A549 (cell line): ENCODE results near the gene PAEP.

Experiments
- CBX2 ChIP-seq: fragments of 200-600 bp; sonication (generic); IDR thresholded peaks from 2 replicates; pipeline ENCODE4 v1.6.1; 2016; ENCODE audit warnings: low read depth, mild to moderate bottlenecking, borderline replicate concordance
- CTCF ChIP-seq: fragments of >200 bp; sonication (Bioruptor Twin); formaldehyde crosslinking; IDR thresholded peaks from 3 replicates; pipeline ENCODE4 v1.5.1; 2016
- E2F6 ChIP-seq: IDR thresholded peaks from 2 replicates; pipeline ENCODE4 v1.6.1; 2012; ENCODE audit warnings: low read depth, borderline replicate concordance
- ELK1 ChIP-seq: fragments of 150-350 bp; IDR thresholded peaks from 2 replicates; pipeline ENCODE4 v1.6.1; 2014; ENCODE audit warnings: low read depth, mild to moderate bottlenecking, low read length
- EP300 ChIP-seq, 2 experiments: fragments of >200 bp; sonication (Bioruptor Twin); formaldehyde crosslinking; IDR thresholded peaks; 2 replicates in 1 of 2; 3 replicates in 1 of 2; pipeline ENCODE4 v1.6.1; 2016 to 2017
- KDM5A ChIP-seq: fragments of 200-600 bp; sonication (generic); IDR thresholded peaks from 2 replicates; pipeline ENCODE4 v1.6.1; 2016; ENCODE audit warnings: antibody characterized with exemption, mild to moderate bottlenecking
- MYC ChIP-seq: IDR thresholded peaks from 2 replicates; pipeline ENCODE4 v1.6.1; 2012; ENCODE audit warnings: mild to moderate bottlenecking, inconsistent platforms, low read length, improper control_type of control experiment, borderline replicate concordance
- POLR2A ChIP-seq: IDR thresholded peaks from 2 replicates; pipeline ENCODE4 v1.6.1; 2012; ENCODE audit warnings: mild to moderate bottlenecking, low read length
- POLR2AphosphoS2 ChIP-seq: conservative IDR thresholded peaks from 2 replicates; pipeline ENCODE4 v1.6.1; 2012; ENCODE audit warnings: low read length, improper control_type of control experiment, inconsistent platforms
- RAD21 ChIP-seq, 2 experiments: fragments of >200 bp in 1 of 2; sonication (Bioruptor Twin) in 1 of 2; formaldehyde crosslinking in 1 of 2; IDR thresholded peaks in 1 of 2; conservative IDR thresholded peaks in 1 of 2; 2 replicates in 1 of 2; 3 replicates in 1 of 2; pipeline ENCODE4 v1.6.1; 2012 to 2018; ENCODE audit warnings: inconsistent platforms in 1 of 2
- RCOR1 ChIP-seq: fragments of 150-350 bp; IDR thresholded peaks from 2 replicates; pipeline ENCODE4 v1.6.1; 2014; ENCODE audit warnings: antibody characterized with exemption, low read length, low read depth
- USF2 ChIP-seq: fragments of 450-650 bp; IDR thresholded peaks from 2 replicates; pipeline ENCODE4 v1.6.1; 2014; ENCODE audit warnings: antibody characterized with exemption

- no peak for TF ChIP-seq E2F6
- TF ChIP-seq CTCF: no peak
- TF ChIP-seq EP300 (IDR thresholded peaks at IDR 0.05): no peak
- TF ChIP-seq KDM5A: no peak
- no peak for TF ChIP-seq POLR2A
- no peak for TF ChIP-seq CBX2
- TF ChIP-seq MYC: no peak
- no peak for TF ChIP-seq RCOR1
- no peak for TF ChIP-seq RAD21 (conservative IDR thresholded peaks at IDR 0.05 in 1 of 2, IDR thresholded peaks at IDR 0.05 in 1 of 2)
- TF ChIP-seq USF2: no peak
- TF ChIP-seq POLR2AphosphoS2: no peak
- TF ChIP-seq ELK1: no peak
These were observed 3.6 kb downstream of the PAEP start for GRCh38 chr9:135565141-135565628.
